ENCODE measurements around the gene PPP2R3B.

PPP2R3B gene

GRCh38 chrX:405149-405548 is 18.4 kb upstream of the PPP2R3B start:
- Histone ChIP-seq H3K36me3 (replicated peaks; ENCODE audit: low read depth, low read length) (peaks cover 5% of the 10 kb centered on the region), H3K27ac (ENCODE audit: low read length) (no peak overlapping the region), H3K27me3 (ENCODE audit: low read depth, low read length) (no peaks in the 10 kb centered on the region), H3K9me3 (ENCODE audit: insufficient read depth, low read length) (no peaks in the 10 kb centered on the region), H4K20me1 (ENCODE audit: insufficient read depth, low read length) (no peaks in the 10 kb centered on the region), H3K79me2 (ENCODE audit: low read length) (no peaks in the 10 kb centered on the region), H3K4me2 (ENCODE audit: low read length) (no peak overlapping the region), H3K4me1 (ENCODE audit: low read length) (no peaks in the 10 kb centered on the region), H3K9ac (ENCODE audit: low read length) (no peak overlapping the region), H3K4me3 (ENCODE audit: low read length) (no peak overlapping the region), H2AFZ (ENCODE audit: low read depth, low read length) (no peak overlapping the region)
- no peak for TF ChIP-seq EZH2phosphoT487 (IDR thresholded peaks at IDR 0.05; ENCODE audit: low read depth)
- TF ChIP-seq, protein P1, sequence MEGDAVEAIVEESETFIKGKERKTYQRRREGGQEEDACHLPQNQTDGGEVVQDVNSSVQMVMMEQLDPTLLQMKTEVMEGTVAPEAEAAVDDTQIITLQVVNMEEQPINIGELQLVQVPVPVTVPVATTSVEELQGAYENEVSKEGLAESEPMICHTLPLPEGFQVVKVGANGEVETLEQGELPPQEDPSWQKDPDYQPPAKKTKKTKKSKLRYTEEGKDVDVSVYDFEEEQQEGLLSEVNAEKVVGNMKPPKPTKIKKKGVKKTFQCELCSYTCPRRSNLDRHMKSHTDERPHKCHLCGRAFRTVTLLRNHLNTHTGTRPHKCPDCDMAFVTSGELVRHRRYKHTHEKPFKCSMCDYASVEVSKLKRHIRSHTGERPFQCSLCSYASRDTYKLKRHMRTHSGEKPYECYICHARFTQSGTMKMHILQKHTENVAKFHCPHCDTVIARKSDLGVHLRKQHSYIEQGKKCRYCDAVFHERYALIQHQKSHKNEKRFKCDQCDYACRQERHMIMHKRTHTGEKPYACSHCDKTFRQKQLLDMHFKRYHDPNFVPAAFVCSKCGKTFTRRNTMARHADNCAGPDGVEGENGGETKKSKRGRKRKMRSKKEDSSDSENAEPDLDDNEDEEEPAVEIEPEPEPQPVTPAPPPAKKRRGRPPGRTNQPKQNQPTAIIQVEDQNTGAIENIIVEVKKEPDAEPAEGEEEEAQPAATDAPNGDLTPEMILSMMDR (IDR thresholded peaks at IDR 0.05; ENCODE audit: low read depth, low read length) = no peak

- Histone ChIP-seq H3K27me3 (ENCODE audit: low read depth, low read length) (no peaks in the 10 kb centered on the region), H2AFZ (ENCODE audit: low read depth, low read length) (no peak overlapping the region), H3K9me3 (ENCODE audit: insufficient read depth, low read length) (no peaks in the 10 kb centered on the region), H3K36me3 (replicated peaks; ENCODE audit: low read depth, low read length) (peaks cover 5% of the 10 kb centered on the region), H3K27ac (ENCODE audit: low read length) (no peak overlapping the region), H3K4me1 (ENCODE audit: low read length) (no peaks in the 10 kb centered on the region), H3K79me2 (ENCODE audit: low read length) (no peaks in the 10 kb centered on the region), H3K4me2 (ENCODE audit: low read length) (no peak overlapping the region), H3K9ac (ENCODE audit: low read length) (no peak overlapping the region), H4K20me1 (ENCODE audit: insufficient read depth, low read length) (no peaks in the 10 kb centered on the region), H3K4me3 (ENCODE audit: low read length) (no peak overlapping the region)
- TF ChIP-seq, protein P1 (IDR thresholded peaks at IDR 0.05; ENCODE audit: low read depth, low read length) = no peak
- no peak for TF ChIP-seq EZH2phosphoT487 (IDR thresholded peaks at IDR 0.05; ENCODE audit: low read depth)
Measured at GRCh38 chrX:404656-405055, 17.9 kb upstream of the PPP2R3B start.

GRCh38 chrX:402857-403256 is 16.1 kb upstream of the PPP2R3B start:
- H3K27ac ChIP-seq (ENCODE audit: low read length) = no peak overlapping the region
- no peak for TF ChIP-seq EZH2phosphoT487 (IDR thresholded peaks at IDR 0.05; ENCODE audit: low read depth)
- TF ChIP-seq, protein P1 (IDR thresholded peaks at IDR 0.05; ENCODE audit: low read depth, low read length) = no peak
- H3K9me3 ChIP-seq (ENCODE audit: insufficient read depth, low read length) = no peaks in the 10 kb centered on the region
- no peak overlapping the region for H3K4me2 ChIP-seq (ENCODE audit: low read length)
- no peaks in the 10 kb centered on the region for H3K79me2 ChIP-seq (ENCODE audit: low read length)
- H3K4me3 ChIP-seq (ENCODE audit: low read length) = no peak overlapping the region
- no peaks in the 10 kb centered on the region for H3K4me1 ChIP-seq (ENCODE audit: low read length)
- peaks cover 5% of the 10 kb centered on the region for H3K36me3 ChIP-seq (replicated peaks; ENCODE audit: low read depth, low read length)
- H3K27me3 ChIP-seq (ENCODE audit: low read depth, low read length) = no peaks in the 10 kb centered on the region
- H2AFZ ChIP-seq (ENCODE audit: low read depth, low read length) = no peak overlapping the region
- H4K20me1 ChIP-seq (ENCODE audit: insufficient read depth, low read length) = no peaks in the 10 kb centered on the region
- no peak overlapping the region for H3K9ac ChIP-seq (ENCODE audit: low read length)

GRCh38 chrX:400258-400657 is 13.6 kb upstream of the PPP2R3B start:
- H3K27ac ChIP-seq (ENCODE audit: low read length) = no peak overlapping the region
- no peaks in the 10 kb centered on the region for H3K36me3 ChIP-seq (replicated peaks; ENCODE audit: low read depth, low read length)
- no peak overlapping the region for H3K4me3 ChIP-seq (ENCODE audit: low read length)
- no peaks in the 10 kb centered on the region for H3K27me3 ChIP-seq (ENCODE audit: low read depth, low read length)
- H3K9ac ChIP-seq (ENCODE audit: low read length) = no peak overlapping the region
- H2AFZ ChIP-seq (ENCODE audit: low read depth, low read length) = no peak overlapping the region
- no peaks in the 10 kb centered on the region for H3K9me3 ChIP-seq (ENCODE audit: insufficient read depth, low read length)
- no peaks in the 10 kb centered on the region for H3K4me1 ChIP-seq (ENCODE audit: low read length)
- H3K79me2 ChIP-seq (ENCODE audit: low read length) = no peaks in the 10 kb centered on the region
- H4K20me1 ChIP-seq (ENCODE audit: insufficient read depth, low read length) = no peaks in the 10 kb centered on the region
- H3K4me2 ChIP-seq (ENCODE audit: low read length) = no peak overlapping the region
- TF ChIP-seq EZH2phosphoT487 (IDR thresholded peaks at IDR 0.05; ENCODE audit: low read depth) = no peak
- TF ChIP-seq, protein P1 (IDR thresholded peaks at IDR 0.05; ENCODE audit: low read depth, low read length) = no peak
